GM19467 (cell line): ENCODE measurements around the gene SLC38A8.

Experiments
- ATAC-seq: cut with Tn5 transposase; IDR thresholded peaks from one replicate; pipeline ENCODE4 v1.9.1; 2021; ENCODE audit warnings: mild to moderate bottlenecking, moderate library complexity; ENCODE audit not compliant: unreplicated experiment

The SLC38A8 gene

DNA sequence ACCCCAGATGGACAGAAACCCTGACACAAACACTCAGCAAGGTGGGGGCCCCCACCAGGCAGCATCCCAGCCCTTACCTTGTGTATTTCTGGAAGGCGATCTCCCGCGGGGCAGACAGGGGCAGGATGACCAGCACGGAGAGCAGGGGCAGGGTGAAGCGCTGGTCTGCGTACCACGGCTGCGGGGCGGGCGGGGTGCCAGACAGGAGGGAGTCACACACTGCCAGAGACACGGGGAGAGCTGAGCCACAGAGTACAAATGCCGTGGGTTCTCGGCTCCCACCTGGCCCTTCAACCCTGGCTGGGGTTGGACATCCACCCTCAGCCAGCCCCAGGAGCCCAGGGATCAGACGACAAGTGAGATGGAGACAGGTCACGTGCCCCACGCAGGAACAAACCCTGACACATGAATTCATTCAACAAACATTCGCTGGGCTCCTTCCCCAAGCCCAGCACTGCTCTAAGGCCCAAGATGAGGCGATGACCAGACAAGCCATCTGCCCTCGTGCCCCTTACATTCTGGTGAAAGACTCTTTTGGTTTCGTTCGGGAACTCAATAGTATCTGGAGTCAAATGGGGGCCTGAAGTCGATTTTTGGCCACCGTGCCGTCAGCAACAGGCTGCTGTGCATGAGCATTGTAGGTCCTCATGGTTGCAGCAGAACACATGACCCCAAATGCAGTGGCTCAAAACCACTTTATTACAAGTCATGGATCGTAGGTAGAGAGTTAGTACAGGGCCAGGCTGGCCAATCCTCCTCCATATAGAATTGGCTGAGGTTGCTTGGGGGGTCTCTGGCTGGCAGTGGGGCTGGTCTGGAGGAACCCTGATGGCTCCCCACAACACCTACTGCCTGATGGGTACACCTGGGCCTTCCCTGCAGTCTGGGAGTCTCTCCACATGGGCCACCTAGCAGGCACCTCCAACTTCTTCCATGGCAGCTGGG lies 9.1 kb downstream of the SLC38A8 start:
- no peak for ATAC-seq

DNA sequence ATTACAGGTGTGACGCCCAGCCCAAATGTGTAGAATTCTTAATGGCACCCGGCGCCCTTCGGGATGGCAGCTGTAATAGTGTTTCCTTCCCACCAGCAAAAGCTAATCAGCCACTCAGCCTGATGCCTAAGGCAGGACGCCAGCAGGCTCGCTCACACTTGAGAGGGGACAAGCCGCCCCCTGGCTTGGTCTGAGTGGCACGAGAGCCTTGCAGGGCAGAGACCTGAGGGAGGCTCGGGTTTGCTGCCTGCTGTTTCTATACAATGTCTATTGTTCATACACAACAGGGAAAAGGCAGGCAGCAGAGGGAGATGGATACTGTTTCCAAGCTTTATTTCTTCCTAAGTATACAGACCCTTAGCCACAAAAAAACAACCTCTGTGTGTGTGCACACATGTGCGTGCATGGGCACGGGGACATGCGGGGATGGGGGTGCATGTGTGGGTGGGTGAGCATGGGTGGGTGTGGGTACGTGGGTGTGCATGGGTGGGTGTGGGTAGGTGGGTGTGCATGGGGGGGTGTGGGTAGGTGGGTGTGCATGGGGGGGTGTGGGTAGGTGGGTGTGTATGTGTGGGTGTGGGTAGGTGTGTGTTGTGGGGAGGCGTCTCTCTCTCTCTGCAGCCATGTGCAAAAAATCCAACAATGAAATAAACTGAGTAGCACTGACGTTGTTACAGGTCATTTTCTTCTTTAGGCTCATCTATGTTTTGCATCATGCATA lies 10.0 kb downstream of the SLC38A8 start:
- ATAC-seq: no peak

DNA sequence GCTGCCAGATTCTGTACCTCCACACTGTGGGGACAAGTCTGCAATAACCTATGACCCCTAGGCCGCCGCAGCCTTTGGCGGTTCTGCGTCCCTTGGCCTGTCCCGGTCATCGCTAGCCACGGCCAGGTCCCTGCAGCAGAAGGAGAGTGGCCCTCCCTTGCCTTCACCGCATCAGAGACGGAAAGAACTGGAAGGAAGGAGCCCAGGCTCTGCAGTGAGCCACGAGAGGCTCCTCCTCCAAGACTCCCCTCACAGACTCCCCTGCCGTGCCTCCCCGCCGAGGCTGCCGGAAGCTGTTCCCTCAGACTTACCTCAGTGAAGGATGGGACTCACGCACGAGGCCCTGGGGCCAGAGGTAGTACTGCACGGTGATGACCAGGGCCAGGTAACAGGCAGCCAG lies 11.0 kb downstream of the SLC38A8 start:
- ATAC-seq: no peak

DNA sequence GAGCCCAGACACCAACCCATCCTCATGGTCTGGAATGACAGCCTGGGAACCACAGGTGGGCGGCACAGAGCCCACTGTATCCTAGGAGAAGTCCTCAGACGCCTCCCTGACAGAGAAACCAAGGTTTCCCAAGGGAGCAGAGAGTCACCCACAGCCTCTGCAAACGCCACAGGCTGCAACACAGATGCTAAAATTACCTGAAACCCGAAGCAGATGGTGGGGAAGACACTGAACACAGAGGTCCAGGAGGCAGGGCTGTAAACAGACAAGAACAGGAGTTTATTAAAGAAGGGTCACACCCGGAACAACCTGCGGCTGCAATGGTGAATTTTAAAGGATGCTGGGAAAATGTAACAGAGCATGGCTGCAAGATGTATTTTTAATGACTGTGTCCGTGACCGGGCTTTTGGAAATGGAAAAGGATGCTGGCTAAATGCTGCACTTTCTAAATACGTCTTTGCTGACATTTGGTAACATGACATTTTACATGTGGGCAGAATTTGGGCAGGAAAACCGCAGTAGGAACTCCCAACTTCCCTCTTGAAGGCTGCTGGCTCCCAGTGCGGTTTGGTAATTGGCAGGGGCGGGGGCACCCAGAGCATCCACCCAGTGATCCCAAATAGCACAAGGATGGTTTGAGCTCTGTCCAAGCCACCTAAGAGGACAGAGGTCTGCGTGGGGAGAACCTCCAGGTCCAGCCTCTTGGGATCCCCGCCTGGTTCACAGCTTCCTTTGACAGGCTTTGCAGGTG lies 13.1 kb downstream of the SLC38A8 start:
- no peak for ATAC-seq

DNA sequence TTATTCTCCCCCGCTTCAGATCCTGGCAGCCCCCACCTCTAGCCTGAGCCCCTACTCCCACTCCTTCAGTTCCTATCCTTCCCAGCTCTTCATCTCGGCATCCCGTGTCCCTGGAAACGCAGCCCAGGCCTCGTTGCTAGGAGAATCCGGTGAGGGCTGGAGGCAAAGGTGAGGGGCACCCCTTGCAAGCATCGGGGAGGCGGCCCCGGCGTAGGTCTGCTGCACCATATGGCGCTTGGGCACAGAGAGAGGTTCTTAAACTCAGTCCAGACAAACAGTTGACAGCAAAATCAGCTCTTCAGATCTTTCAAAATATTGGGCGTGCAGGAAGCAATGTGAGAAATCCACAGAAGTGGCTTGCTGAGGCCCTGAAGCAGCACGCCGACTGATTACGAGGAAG lies 15.0 kb downstream of the SLC38A8 start:
- no peak for ATAC-seq

DNA sequence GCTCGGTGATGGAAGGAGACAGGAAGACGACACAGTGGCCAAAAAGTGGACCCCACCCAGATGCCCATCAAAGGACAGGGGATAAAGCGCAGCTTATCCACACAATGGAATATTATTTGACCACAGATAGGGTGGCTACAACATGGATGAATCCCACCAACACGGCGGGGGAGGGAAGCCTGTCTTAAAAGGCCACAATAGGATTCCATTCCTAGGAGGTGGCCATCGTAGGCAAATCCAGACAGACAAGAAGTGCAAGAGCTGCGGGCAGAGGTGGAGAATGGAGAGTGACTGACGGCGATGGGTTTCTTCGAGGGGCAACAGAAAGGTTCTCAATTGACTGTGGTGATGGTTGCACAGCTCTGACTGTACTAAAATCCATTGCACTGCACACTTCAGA lies 16.0 kb downstream of the SLC38A8 start:
- no peak for ATAC-seq

DNA sequence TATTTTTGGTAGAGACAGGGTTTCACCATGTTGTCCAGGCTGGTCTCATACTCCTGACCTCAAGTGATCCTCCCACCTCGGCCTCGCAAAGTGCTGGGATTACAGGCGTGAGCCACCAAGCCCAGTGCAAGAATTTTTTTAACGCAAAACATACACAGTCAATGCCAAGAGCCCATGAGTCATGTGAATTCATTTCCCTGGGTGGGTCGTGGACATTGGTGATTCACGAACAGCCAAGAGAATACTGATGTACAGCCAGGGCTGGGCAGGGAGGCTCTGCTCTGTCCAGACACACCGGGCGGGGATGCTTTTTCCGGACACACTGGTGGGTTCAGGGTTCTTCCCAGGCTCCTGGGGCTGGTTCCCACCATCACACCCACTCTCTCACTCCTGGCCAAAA lies 17.7 kb downstream of the SLC38A8 start:
- ATAC-seq: no peak

DNA sequence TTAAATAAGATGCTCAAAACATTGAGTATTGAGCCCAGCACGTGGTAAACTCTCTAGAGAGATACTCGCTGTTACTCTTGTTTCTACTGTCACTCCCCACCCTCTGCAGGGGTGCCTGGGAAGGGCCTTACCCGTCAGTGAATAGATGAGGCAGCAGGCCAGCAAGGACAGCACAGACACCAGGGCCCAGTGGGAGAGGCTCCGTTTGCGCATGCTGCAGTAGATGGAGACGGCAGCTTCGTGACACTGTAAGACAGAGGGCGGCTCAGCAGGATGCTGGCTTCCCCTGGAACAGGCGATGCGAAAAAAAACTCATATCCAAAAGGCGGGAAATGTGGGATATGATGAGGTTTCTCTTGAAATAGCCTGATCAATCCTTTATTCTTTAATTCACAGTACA lies 20.0 kb downstream of the SLC38A8 start:
- no peak for ATAC-seq

DNA sequence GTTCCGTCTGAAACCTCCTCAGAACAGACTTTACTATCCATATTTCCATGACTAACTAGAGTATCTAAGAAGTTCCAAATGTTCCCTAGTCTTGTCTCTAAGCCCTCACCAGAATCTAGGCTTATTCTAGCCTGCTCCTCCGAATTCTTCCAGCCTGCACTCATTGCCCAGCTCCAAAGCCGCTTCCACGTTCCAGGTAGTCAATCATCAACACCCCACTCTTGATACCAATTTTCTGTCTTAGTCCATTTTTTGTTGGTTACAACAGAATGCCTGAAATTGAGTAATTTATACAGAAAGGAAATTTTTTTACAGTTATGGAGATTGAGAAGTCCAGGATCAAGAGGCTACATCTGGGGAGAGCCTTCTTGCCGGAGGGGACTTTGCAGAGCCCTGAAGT lies 21.1 kb downstream of the SLC38A8 start:
- ATAC-seq: no peak

DNA sequence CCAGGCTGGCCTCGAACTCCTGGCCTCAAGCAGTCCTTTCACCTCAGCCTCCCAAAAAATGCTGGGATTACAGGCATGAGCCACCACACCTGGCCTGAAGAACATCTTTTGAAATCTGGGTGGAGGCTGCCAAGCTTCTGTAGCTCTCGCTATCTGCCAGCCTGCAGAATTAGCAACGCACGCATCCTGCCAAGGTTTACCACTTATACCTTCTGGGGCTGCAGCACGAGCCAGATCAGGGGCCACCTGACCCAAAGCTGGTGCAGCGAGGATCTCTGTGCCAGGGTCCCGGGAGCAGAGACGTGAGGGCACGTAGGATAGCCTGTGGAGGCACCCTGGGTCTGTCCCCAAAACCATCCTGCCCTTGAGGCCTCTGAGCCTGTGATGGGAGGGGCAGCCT lies 22.2 kb downstream of the SLC38A8 start:
- no peak for ATAC-seq

DNA sequence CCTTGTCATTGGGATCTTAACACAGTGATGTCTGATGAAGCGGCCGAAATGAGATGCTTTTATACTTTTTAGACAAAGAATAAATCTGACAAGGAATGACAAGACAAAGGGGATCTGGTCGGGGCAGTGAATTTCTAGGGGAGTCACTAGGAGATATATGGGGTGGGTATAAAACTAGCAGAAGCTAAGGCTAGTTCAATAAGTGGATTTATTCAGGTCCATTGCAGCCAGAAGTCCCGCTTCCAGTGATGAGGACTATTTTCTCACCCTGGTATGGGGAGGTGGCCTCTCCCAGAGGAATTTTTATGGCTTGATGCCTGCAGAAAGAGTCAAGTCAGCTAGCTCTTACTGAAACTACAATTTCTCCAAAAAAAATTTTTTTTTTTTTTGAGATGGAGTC lies 23.9 kb downstream of the SLC38A8 start:
- no peak for ATAC-seq

DNA sequence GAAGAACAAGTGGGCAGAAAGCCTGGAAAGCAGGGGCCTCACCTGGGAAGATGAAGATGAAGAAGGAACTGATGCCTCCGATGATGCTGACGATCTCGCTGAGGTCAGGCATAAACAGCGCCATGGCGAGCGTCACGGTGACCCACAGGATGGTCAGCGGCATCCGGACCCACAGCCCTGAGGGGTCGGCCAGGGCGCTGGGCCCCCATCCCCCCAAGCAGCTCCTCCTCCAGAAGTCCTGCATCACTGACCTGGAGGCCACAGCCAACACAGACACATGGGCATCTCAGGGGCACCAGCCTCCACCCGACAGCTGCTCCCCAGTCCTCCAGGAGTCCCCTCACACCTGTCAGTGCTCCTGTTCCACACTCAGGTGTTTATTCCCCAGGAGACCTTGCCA lies 26.1 kb downstream of the SLC38A8 start:
- no peak for ATAC-seq

DNA sequence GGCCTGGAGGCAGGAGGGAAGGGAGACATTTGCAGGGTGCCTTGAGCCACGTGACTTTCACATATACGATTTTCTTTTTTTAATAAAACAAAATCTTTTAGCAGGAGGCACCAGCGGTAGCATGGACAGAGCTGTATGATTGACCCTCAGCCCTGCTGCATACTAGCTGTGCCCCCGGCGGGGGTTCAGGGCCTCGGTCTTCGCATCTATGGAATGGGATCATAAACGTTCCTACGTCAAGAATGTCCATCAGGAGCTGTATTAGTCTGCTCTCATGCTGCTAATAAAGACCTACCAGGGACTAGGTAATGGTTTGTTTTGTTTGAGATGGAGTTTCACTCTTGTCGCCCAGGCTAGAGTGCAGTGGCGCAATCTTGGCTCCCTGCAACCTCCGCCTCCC lies 27.2 kb downstream of the SLC38A8 start:
- ATAC-seq: no peak

DNA sequence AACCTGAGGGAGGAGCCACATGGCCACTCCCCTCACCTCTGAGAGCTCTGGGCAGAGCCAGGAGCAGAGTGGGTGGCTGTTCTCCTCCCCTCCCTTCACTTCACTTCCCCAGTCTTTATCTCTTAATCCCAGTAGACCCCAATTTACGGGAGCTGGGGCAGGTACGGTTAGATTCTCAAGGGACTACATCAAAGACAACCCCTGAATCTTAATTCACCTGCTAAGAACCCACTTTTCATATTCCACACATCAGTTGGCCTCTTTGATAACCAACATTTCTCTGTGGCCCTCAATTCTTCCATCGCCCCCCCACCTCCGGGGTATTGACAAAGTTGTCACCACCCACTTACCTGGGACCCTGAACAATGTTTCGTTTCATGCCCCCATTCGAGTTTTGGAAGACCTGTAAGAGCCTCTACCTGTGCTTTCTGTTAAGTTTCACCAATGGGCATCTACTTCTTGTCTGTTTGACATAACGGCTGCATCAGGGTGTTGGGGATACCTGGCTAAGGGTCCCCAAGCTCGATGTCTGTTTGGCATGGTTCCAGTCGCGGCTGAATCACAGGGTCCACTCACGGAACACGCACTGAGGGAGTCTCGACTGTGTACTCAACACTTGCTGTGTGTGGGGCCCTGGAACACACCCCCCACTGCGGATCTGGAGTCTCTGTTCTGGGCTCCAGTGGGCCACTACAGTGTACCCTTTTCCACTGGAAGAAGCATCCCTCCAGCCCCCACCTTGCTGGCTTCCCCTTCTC lies 27.8 kb downstream of the SLC38A8 start:
- no peak for ATAC-seq

DNA sequence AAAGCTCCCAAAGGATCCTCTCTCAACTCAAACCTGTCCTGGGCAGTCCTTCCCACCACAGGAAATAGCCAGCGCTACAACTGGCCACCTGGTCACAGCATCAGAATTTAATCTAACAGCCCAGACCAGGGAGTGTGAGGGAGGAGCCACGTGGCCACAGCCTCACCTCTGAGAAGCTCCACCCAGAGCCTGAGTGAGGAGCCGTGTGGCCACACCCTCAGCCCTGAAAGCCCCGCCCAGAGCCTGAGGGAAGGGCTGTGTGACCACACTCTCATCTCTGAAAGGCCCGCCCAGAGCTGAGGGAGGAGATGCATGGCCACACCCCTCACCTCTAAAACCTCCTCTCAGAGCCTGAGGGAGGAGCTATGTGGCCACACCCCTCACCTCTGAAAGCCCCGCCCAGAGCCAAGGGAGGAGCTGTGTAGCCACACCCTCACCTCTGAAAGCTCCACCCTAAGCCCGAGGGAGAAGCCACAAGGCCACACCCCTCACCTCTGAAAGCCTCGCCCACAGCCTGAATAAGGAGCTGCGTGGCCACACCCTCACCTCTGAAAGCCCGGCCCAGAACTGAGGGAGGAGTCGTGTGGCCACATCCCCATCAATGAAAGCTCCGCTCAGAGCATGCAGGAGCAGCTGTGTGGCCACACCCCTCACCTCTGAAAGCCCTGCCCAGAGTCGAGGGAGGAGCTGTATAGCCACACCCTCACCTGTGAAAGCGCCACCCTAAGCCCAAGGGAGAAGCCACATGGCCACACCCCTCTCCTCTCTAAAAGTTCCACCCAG lies 28.6 kb downstream of the SLC38A8 start:
- ATAC-seq: peak; percentile 77

DNA sequence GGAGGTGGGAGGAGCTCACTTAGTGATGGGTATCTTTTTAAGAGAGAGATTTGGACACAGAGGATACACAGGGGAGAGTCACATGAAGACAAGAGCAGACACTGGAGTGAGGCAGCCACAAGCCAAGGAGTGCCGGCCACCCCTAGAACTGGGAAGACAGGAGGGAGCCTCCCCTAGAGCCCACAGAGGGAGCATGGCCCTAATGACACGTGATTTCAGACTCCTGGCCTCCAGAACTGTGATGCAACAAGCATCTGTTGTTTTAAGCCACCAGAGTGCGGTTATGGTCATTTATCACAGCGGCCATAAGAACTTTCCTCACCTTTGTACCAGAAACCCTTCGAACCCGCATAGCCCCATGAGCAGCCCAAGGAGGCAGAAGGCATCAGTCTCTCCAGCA lies 33.3 kb downstream of the SLC38A8 start:
- no peak for ATAC-seq

DNA sequence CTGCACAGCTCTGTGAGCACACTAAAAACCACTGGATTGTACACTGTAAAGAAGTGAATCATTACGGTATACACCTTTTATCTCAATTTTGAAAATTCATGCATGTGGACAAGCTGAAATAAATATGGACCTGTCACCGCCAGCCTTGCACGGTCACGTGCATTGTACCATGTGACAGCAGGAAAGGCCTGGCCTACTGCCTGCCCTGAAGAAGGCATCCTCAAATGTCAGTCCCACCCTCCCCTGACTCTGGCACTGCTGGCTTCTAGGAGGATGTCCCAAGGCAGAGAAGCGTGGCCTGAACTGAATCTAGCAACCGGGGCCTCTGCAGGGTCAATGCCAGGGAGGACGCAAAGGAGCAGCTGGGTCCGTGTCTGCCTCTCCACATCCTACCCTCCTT lies 34.6 kb downstream of the SLC38A8 start:
- no peak for ATAC-seq

DNA sequence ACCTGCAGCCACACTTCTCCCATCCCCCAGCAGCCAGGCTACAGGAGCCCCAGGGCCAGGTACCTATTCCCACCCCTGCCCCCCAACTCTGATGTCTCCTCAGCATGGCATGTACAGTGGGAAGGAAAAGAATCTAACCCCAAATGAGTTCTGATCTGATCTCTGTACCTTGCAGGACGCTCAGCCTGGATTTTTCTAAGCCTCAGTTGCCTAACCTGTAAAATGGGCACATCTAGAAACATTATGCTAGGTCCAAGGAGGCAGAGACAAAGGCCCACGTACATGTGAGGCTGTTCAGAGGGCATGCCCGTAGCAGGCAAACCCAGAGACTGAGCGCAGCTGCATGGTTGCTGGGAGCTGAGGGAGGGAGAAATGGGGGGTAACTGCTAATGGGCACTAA lies 35.1 kb downstream of the SLC38A8 start:
- no peak for ATAC-seq

DNA sequence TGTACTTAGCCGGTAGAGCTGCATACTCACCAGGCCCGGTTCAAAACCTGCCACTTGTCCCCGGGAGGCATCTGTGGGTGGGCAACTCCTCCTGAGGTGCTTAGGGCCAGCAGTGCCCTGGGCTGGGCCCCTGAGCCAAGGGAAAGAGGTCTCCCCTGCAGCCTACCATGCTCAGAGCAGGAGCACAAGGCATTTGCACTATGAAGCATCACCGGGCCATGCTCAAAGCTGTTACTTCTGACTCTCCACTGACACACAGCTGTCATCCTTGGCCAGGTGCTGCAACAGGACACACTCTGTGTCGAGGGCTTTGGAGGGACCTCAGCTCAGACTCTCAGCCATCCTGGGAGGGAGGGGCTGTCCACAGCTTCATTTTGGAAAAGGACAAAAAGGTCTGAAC lies 37.2 kb downstream of the SLC38A8 start:
- ATAC-seq: no peak

DNA sequence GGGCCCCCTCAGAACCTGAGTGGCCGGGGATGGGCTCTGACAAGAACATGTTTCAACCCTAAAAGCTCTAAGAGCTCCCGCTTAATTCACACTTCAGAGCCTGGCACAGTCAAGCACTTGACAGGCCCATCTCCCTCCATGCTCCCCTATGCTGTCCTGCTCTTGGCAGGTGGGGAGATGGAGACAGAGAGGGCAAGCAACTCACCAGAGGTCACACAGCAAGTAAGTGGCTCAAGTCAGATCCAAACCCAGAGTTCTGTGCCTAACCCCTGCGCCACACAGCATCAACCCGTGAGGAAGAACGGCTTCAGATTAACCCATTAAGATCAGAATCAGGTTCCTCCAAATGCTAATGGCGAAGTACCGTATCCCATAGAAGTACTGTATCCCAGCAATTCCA lies 38.2 kb downstream of the SLC38A8 start:
- no peak for ATAC-seq
